Upper lobe of left lung (tissue), 4 donors: ENCODE measurements around the gene DLGAP5.

ENCODE experiments used
- EP300 ChIP-seq, 4 donors: sonication (generic); formaldehyde crosslinking; IDR thresholded peaks; one replicate each; pipeline ENCODE4 v1.5.1; 2017; ENCODE audit warnings: antibody characterized with exemption in 4 of 4, control low read depth in 2 of 4
- POLR2A ChIP-seq, 4 donors: fragments of 450-650 bp; IDR thresholded peaks; one replicate each; pipeline ENCODE4 v1.5.1; 2016 to 2017; ENCODE audit warnings: antibody characterized with exemption in 4 of 4, mild to moderate bottlenecking in 2 of 4
- POLR2AphosphoS5 ChIP-seq, 2 donors: sonication (generic); formaldehyde crosslinking; IDR thresholded peaks; one replicate each; pipeline ENCODE4 v1.5.1; 2017; ENCODE audit warnings: antibody characterized with exemption in 2 of 2
- TF ChIP-seq, protein P1 (sequence below), 6 experiments: fragments of 450-650 bp in 4 of 6; fragments of 200-600 bp in 2 of 6; sonication (generic) in 2 of 6; IDR thresholded peaks; one replicate each; pipeline ENCODE4 v1.5.1; 2016 to 2019; ENCODE audit warnings: antibody characterized with exemption in 6 of 6

DNA sequence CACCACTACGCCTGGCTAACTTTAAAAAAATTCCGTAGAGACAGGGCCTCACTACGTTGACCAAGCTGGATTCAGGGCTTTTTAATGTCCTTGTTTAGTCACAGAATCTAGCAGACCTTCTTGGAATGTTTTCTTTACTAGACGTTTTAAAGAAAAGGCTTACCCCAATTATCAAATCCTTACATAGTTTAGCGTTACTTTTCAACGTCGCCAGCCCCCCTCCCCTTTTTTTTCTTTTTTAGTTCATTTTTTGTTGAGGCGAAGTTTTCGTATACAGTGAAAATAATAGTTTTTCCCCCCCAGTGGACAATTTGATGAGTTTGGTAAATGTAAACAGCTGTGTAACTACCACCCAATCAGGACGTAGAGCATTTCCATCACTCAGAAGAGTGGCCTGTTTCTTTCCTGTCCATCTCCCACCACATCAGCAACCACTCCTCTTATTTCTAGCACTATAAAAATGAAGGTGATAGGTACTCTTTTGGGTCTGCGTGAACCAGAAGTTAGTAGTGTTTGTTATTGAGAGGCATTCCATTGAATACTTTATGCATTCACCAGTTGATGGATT is 753 bp upstream of the DLGAP5 start:
- TF ChIP-seq POLR2A (IDR thresholded peaks at IDR 0.05), result no peak
- TF ChIP-seq, protein P1, sequence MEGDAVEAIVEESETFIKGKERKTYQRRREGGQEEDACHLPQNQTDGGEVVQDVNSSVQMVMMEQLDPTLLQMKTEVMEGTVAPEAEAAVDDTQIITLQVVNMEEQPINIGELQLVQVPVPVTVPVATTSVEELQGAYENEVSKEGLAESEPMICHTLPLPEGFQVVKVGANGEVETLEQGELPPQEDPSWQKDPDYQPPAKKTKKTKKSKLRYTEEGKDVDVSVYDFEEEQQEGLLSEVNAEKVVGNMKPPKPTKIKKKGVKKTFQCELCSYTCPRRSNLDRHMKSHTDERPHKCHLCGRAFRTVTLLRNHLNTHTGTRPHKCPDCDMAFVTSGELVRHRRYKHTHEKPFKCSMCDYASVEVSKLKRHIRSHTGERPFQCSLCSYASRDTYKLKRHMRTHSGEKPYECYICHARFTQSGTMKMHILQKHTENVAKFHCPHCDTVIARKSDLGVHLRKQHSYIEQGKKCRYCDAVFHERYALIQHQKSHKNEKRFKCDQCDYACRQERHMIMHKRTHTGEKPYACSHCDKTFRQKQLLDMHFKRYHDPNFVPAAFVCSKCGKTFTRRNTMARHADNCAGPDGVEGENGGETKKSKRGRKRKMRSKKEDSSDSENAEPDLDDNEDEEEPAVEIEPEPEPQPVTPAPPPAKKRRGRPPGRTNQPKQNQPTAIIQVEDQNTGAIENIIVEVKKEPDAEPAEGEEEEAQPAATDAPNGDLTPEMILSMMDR (IDR thresholded peaks at IDR 0.05), result no peak
- TF ChIP-seq POLR2AphosphoS5 (IDR thresholded peaks at IDR 0.05), result no peak
- TF ChIP-seq EP300 (IDR thresholded peaks at IDR 0.05), result no peak
